ENCODE results near the gene SLC29A3. TPM values are rescaled to one million over a fixed set of nuclear protein-coding genes. Genes with fewer than 3 reads are reported as not detected.

SLC29A3 gene
- total RNA-seq, 3 donors from 2014 or later (not counting 1 experiment from before 2014, with no cell fraction given), result 4.0 to 6.6 (median 5.3) TPM

DNA sequence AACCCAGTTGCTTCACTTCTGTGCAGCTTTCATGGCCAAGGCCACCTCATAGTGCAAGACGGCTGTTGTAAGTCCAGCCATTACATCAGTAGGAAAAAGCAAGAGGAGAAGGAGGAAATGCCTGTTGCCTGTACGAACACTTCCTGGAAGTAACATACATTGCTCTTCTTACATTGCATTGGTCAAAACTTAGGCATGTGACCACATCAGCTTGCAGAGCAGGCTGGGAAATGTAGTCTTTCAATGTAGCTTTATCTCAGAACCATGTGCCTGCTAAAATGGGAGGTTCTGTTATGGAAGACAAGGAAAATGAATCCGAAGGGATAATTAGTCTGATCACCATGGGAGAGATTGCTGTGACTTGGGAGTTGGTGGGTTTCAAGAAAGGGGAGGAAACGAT is 4.3 kb downstream of the SLC29A3 start:
- H3K4me3 ChIP-seq (ENCODE audit: low read length), result no peak overlapping the region
- Mint-ChIP-seq H3K27me3 (ENCODE audit: low read depth in 2 of 2) (no peaks in the 10 kb centered on the region), H3K9me3 (no peaks in the 10 kb centered on the region), H3K27ac (no peak overlapping the region), H3K4me1 (peaks cover 30 to 37% of the 10 kb centered on the region in 2 donors), H3K4me3 (no peak overlapping the region), H3K36me3 (peaks cover 15% of the 10 kb centered on the region)
- H3K36me3 ChIP-seq (ENCODE audit: control insufficient read depth, insufficient read depth, low read length), result peaks cover 22% of the 10 kb centered on the region
- H3K27me3 ChIP-seq (ENCODE audit: control insufficient read depth, insufficient read depth, low read length), result no peaks in the 10 kb centered on the region
- WGBS (ENCODE audit: insufficient coverage), result 92% methylated on average over 4 of the region's 4 CpGs
- TF ChIP-seq, protein P1, sequence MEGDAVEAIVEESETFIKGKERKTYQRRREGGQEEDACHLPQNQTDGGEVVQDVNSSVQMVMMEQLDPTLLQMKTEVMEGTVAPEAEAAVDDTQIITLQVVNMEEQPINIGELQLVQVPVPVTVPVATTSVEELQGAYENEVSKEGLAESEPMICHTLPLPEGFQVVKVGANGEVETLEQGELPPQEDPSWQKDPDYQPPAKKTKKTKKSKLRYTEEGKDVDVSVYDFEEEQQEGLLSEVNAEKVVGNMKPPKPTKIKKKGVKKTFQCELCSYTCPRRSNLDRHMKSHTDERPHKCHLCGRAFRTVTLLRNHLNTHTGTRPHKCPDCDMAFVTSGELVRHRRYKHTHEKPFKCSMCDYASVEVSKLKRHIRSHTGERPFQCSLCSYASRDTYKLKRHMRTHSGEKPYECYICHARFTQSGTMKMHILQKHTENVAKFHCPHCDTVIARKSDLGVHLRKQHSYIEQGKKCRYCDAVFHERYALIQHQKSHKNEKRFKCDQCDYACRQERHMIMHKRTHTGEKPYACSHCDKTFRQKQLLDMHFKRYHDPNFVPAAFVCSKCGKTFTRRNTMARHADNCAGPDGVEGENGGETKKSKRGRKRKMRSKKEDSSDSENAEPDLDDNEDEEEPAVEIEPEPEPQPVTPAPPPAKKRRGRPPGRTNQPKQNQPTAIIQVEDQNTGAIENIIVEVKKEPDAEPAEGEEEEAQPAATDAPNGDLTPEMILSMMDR (IDR thresholded peaks at IDR 0.05), result no peak
- no peak for ATAC-seq
- peak in 1 of 2 donors; percentile 54 for DNase-seq
- intact Hi-C loops (cut with micrococcal nuclease), result no loop called here
- no peaks in the 10 kb centered on the region for H3K9me3 ChIP-seq (ENCODE audit: control insufficient read depth, insufficient read depth, low read length)
- peaks cover 21% of the 10 kb centered on the region for H3K4me1 ChIP-seq (ENCODE audit: control insufficient read depth, insufficient read depth, low read length)
- no peak overlapping the region for H3K27ac ChIP-seq (ENCODE audit: low read length)

DNA sequence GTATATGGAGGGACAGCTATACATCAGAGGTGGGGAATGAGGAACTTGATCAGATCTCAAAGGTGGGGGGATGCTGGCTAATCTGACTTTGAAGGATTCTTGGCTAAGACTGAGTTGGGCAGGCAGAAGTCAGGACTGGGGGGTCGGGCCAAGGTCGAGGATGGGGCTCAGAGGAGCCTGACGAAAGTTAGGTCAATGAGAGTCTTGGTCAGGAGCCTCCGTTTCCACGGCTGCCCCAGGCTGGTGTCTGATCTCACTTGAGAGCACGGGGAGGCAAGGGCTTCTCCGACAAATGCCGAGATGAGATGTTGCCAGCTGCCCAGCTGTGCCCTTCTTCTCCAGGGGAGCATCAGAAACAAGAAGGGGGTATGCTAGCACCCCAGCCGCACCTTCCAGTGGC is 5.7 kb downstream of the SLC29A3 start:
- no peaks in the 10 kb centered on the region for H3K27me3 Mint-ChIP-seq (ENCODE audit: low read depth in 2 of 2)
- no peak overlapping the region for H3K27ac ChIP-seq (ENCODE audit: low read length)
- peaks cover 24% of the 10 kb centered on the region for H3K36me3 ChIP-seq (ENCODE audit: control insufficient read depth, insufficient read depth, low read length)
- H3K36me3 Mint-ChIP-seq, result peaks cover 15% of the 10 kb centered on the region
- H3K4me3 Mint-ChIP-seq, result no peak overlapping the region
- intact Hi-C loops (cut with micrococcal nuclease), result no loop called here
- WGBS (ENCODE audit: insufficient coverage), result 95% methylated on average over 9 of the region's 9 CpGs
- H3K4me1 Mint-ChIP-seq, result peaks cover 25 to 28% of the 10 kb centered on the region in 2 donors
- no peaks in the 10 kb centered on the region for H3K9me3 ChIP-seq (ENCODE audit: control insufficient read depth, insufficient read depth, low read length)
- DNase-seq (no peak), ATAC-seq (no peak)
- H3K27ac Mint-ChIP-seq, result no peak overlapping the region
- H3K9me3 Mint-ChIP-seq, result no peaks in the 10 kb centered on the region
- H3K27me3 ChIP-seq (ENCODE audit: control insufficient read depth, insufficient read depth, low read length), result no peaks in the 10 kb centered on the region
- TF ChIP-seq, protein P1 (IDR thresholded peaks at IDR 0.05), result no peak
- H3K4me3 ChIP-seq (ENCODE audit: low read length), result no peak overlapping the region
- H3K4me1 ChIP-seq (ENCODE audit: control insufficient read depth, insufficient read depth, low read length), result peaks cover 10% of the 10 kb centered on the region

DNA sequence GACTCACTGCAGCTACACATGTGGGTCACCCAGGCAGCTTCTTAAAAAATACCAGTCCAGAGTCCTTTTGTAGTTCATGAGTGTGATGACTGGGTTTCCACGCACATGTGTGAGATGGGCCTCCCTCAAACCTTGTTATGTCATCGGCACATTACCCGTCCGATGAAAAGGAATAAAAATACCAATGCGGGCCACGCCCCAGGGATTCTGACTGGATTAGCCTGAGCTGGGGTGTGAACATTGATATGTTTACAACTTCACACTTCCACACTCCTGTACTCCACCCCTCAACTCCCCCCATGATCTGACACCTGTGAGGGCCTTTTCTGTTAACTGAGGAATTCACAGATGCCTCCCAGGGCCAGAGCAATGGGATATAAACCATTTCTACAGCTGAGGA is 6.2 kb downstream of the SLC29A3 start:
- H3K4me1 Mint-ChIP-seq, result peaks cover 25 to 31% of the 10 kb centered on the region in 2 donors
- Histone ChIP-seq H3K27ac (ENCODE audit: low read length) (no peak overlapping the region), H3K36me3 (ENCODE audit: control insufficient read depth, insufficient read depth, low read length) (peaks cover 24% of the 10 kb centered on the region), H3K27me3 (ENCODE audit: control insufficient read depth, insufficient read depth, low read length) (no peaks in the 10 kb centered on the region), H3K4me1 (ENCODE audit: control insufficient read depth, insufficient read depth, low read length) (peaks cover 5% of the 10 kb centered on the region), H3K9me3 (ENCODE audit: control insufficient read depth, insufficient read depth, low read length) (no peaks in the 10 kb centered on the region), H3K4me3 (ENCODE audit: low read length) (no peak overlapping the region)
- DNase-seq (no peak), ATAC-seq (no peak)
- H3K9me3 Mint-ChIP-seq, result no peaks in the 10 kb centered on the region
- TF ChIP-seq, protein P1 (IDR thresholded peaks at IDR 0.05), result no peak
- H3K27ac Mint-ChIP-seq, result no peak overlapping the region
- intact Hi-C loops (cut with micrococcal nuclease), result no loop called here
- 97% methylated on average over 6 of the region's 6 CpGs for WGBS (ENCODE audit: insufficient coverage)
- H3K36me3 Mint-ChIP-seq, result peaks cover 15% of the 10 kb centered on the region
- H3K27me3 Mint-ChIP-seq (ENCODE audit: low read depth in 2 of 2), result no peaks in the 10 kb centered on the region
- H3K4me3 Mint-ChIP-seq, result no peak overlapping the region

DNA sequence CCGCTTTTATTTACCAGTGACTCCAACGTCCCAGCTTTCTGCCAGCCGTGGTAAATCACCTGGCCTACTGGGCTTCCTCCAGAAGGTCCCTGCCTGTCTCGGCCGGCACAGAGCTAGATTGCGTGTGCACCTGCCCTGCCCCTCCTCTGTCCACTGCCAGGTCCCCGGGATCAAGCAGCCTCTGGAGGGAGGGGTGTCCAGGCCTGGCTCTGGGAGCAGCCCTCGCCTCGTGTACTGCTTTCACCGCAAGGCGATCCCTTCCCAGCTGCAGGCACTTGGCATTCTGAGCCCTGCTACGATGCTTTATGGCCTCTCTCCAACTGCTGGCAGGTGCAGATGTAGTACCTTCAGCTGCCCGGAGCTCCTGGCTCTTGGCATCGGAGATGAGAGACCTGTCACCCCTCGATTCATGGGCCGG is 7.4 kb downstream of the SLC29A3 start:
- Mint-ChIP-seq H3K36me3 (peaks cover 15% of the 10 kb centered on the region), H3K4me1 (peaks cover 25 to 38% of the 10 kb centered on the region in 2 donors)
- WGBS (ENCODE audit: insufficient coverage), result 96% methylated on average over 16 of the region's 16 CpGs

More for the DNA sequence above, 7.4 kb downstream of the SLC29A3 start:
- Mint-ChIP-seq H3K27me3 (ENCODE audit: low read depth in 2 of 2) (no peaks in the 10 kb centered on the region), H3K27ac (no peak overlapping the region), H3K9me3 (no peaks in the 10 kb centered on the region), H3K4me3 (no peak overlapping the region)
- no peaks in the 10 kb centered on the region for H3K27me3 ChIP-seq (ENCODE audit: control insufficient read depth, insufficient read depth, low read length)
- DNase-seq (no peak), ATAC-seq (no peak)
- H3K27ac ChIP-seq (ENCODE audit: low read length), result no peak overlapping the region
- H3K9me3 ChIP-seq (ENCODE audit: control insufficient read depth, insufficient read depth, low read length), result no peaks in the 10 kb centered on the region
- no peak overlapping the region for H3K4me3 ChIP-seq (ENCODE audit: low read length)
- no peaks in the 10 kb centered on the region for H3K4me1 ChIP-seq (ENCODE audit: control insufficient read depth, insufficient read depth, low read length)
- H3K36me3 ChIP-seq (ENCODE audit: control insufficient read depth, insufficient read depth, low read length), result peaks cover 24% of the 10 kb centered on the region
- TF ChIP-seq, protein P1 (IDR thresholded peaks at IDR 0.05), result no peak
- intact Hi-C loops (cut with micrococcal nuclease), result no loop called here

Measured in natural killer cell (primary cell).